GM12873 (cell line): ENCODE results near the gene POLR1G.

Experiments used
- TF ChIP-seq, protein P1 (sequence below): IDR thresholded peaks from 2 replicates; pipeline ENCODE4 v1.5.1; 2012; ENCODE audit warnings: low read depth, mild to moderate bottlenecking, moderate library complexity, low read length, control low read depth; ENCODE audit not compliant: insufficient read depth; ENCODE audit errors: missing control alignments

POLR1G gene

DNA sequence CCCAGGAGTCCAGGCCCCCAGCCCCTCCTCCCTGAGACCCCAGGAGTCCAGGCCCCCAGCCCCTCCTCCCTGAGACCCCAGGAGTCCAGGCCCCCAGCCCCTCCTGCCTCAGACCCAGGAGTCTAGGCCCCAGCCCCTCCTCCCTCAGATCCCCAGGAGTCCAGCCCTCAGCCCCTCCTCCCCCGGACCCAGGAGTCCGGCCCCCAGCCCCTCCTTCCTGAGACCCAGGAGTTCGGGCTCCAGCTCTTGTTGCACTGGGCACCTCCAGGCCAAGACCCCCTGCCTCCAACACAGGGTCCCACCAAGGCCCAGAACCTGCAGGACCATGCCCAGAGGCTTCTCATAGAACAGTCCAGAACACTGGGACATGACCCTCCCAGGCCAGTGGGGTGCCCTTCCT lies 13.5 kb downstream of the POLR1G start:
- TF ChIP-seq, protein P1, sequence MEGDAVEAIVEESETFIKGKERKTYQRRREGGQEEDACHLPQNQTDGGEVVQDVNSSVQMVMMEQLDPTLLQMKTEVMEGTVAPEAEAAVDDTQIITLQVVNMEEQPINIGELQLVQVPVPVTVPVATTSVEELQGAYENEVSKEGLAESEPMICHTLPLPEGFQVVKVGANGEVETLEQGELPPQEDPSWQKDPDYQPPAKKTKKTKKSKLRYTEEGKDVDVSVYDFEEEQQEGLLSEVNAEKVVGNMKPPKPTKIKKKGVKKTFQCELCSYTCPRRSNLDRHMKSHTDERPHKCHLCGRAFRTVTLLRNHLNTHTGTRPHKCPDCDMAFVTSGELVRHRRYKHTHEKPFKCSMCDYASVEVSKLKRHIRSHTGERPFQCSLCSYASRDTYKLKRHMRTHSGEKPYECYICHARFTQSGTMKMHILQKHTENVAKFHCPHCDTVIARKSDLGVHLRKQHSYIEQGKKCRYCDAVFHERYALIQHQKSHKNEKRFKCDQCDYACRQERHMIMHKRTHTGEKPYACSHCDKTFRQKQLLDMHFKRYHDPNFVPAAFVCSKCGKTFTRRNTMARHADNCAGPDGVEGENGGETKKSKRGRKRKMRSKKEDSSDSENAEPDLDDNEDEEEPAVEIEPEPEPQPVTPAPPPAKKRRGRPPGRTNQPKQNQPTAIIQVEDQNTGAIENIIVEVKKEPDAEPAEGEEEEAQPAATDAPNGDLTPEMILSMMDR: no peak

- TF ChIP-seq, protein P1: no peak
These were observed 13.9 kb downstream of the POLR1G start for GRCh38 chr19:45420356-45420755.

GRCh38 chr19:45420871-45421270 lies 14.4 kb downstream of the POLR1G start:
- TF ChIP-seq, protein P1: no peak

DNA sequence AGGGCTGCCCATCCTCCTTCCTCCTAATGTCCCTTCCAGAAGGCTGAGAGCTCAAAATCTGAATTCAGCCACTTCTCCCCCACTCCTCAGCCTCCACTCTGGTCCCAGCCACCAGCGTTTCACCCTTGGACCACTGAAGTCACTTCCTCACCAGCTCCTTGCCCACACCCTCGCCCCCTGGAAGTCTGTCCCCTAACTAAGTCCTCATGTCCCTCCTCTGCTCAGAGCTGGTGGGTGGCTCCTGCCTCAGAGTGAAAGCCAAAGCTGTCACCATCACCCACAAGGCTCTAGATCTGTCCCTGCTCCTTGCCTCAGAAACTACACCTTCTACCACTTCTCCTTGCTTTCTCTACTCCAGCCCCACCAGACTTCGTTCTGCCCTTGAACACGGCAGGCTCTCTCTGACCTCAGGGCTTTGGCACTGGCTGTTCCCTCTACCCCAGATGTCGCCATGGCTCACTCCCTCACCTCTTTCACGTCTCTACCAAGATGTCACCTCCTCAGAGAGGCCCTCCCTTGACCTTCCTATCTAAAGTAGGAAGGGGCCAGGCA lies 15.6 kb downstream of the POLR1G start:
- TF ChIP-seq, protein P1: no peak

DNA sequence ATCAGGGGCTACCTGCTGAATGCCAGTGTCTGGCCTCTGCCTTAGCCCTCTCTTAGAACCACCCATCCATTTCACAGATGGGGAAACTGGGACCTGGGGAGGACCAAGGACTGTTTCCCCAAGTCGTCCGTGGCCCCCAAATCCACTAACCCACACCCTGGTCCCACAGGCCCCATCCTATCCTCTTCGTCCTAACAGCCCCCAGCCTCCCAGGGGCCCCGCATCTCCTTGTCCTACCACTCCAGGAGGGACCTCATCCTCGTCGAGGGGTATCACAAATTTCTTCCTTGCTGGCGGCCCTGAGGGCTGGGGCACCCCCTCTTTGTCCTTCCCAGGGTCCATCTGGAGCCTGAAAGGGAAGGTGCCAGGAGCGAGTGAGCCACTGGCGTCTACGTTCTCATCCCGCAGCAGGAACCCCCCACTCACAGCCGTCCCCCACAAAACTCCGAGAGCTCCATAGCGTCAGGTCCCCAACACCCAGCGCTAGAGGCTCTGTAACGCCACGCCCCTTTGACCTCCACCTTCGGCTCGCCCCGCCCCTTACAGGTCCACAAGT lies 16.7 kb downstream of the POLR1G start:
- TF ChIP-seq, protein P1: no peak

GRCh38 chr19:45423589-45424190 lies 17.2 kb downstream of the POLR1G start, which contains the start of gene ERCC1:
TSS of gene ERCC1 (minus strand) at chr19:45423917. CDS start at chr19:45423374, 543 bp downstream.
- TF ChIP-seq, protein P1: no peak

DNA sequence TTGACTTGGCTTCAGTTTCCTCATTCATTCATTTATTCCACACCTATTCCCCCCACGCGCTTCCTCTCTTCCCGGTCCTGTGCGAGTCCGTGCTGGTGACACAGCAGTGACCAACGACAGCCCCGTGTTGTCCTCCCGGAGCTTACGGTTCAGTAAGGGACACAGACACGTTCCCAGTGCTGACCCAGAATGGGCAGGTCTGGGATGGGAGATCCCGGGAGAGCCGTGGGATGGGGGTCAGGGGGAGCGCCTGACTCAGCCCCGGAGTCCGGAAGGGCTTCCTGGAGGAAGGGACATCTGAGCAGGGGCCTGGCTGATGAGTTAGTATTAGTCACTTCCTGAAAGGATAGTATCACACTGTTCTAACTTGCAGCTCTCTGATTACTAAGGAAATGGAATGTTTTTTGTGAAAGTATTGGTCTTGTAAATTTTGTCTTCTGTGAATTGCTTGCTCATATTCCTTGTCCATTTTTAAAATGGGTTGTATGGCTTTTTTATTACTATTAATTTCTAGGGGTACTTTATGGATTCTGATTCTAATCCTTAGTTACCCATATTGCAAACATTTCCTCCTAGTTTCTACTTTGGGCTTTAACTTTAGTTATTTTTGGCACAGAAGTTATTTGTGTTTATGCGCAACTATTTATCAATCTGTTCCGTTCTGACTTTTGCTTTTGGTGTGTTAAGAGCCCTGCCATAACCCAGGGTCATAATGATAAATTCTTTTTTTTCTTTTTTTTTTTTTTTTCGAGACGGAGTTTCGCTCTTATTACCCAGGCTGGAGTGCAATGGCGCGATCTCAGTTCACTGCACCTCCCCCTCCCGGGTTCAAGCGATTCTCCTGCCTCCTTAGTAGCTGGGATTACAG lies 18.0 kb downstream of the POLR1G start:
- TF ChIP-seq, protein P1: no peak
